Astrocyte of the spinal cord (primary cell): ENCODE measurements around the gene FAF1.

Experiments used
- DNase-seq: peaks from one replicate; pipeline ENCODE4 v3.0.0; 2011; ENCODE audit warnings: low read depth, low spot score
- H3K4me3 ChIP-seq: 2 replicates; pipeline ENCODE4 v1.5.1; 2011; ENCODE audit warnings: low read depth, mild to moderate bottlenecking, low read length, moderate library complexity
- CTCF ChIP-seq: IDR thresholded peaks from 2 replicates; pipeline ENCODE4 v1.5.1; 2012; ENCODE audit warnings: low read depth, mild to moderate bottlenecking, low read length, inconsistent platforms
- in situ Hi-C: cut with HindIII; loops from 2 replicates; pipeline ENCODE4 v1.10.0; 2017; ENCODE audit warnings: low sequenced_read_pairs

The FAF1 gene

GRCh38 chr1:50492142-50492541 is 467.9 kb downstream of the FAF1 start:
- TF ChIP-seq CTCF, result no peak
- DNase-seq, result no peak
- in situ Hi-C loops, result no loop called here
- H3K4me3 ChIP-seq, result no peak overlapping the region

GRCh38 chr1:50491142-50491541 is 468.9 kb downstream of the FAF1 start:
- no peak overlapping the region for H3K4me3 ChIP-seq
- no peak for DNase-seq
- in situ Hi-C loops, result no loop called here
- TF ChIP-seq CTCF, result no peak

- DNase-seq, result no peak
- in situ Hi-C loops, result no loop called here
- no peak overlapping the region for H3K4me3 ChIP-seq
- no peak for TF ChIP-seq CTCF
Measured at GRCh38 chr1:50490640-50491039, 469.4 kb downstream of the FAF1 start.

GRCh38 chr1:50488876-50489275 is 471.2 kb downstream of the FAF1 start:
- no peak overlapping the region for H3K4me3 ChIP-seq
- no peak for DNase-seq
- in situ Hi-C loops, result no loop called here
- no peak for TF ChIP-seq CTCF

GRCh38 chr1:50488356-50488755 is 471.7 kb downstream of the FAF1 start:
- H3K4me3 ChIP-seq, result no peak overlapping the region
- no peak for DNase-seq
- in situ Hi-C loops, result no loop called here
- TF ChIP-seq CTCF, result no peak

- in situ Hi-C loops, result no loop called here
- H3K4me3 ChIP-seq, result no peak overlapping the region
- no peak for DNase-seq
- no peak for TF ChIP-seq CTCF
Measured at GRCh38 chr1:50487725-50488124, 472.3 kb downstream of the FAF1 start.

GRCh38 chr1:50481142-50481736 is 478.8 kb downstream of the FAF1 start:
- H3K4me3 ChIP-seq, result no peak overlapping the region
- in situ Hi-C loops, result no loop called here
- no peak for DNase-seq
- TF ChIP-seq CTCF, result no peak
